NCI-H128 (cell line): ENCODE measurements around the gene ZCCHC8.
A peak's percentile ranks its signal among the peaks of the same experiment; 100 is the strongest.
"Not testable (repeated sequence)": the region's sequence is repeated elsewhere in the genome, so short reads cannot be mapped to it uniquely, and the experiment has no call there.

Experiments
- DNase-seq: peaks from one replicate; lab custom pipeline; 2025; ENCODE audit not compliant: unreplicated experiment; lab: John Stamatoyannopoulos, UW

The ZCCHC8 gene

GRCh38 chr12:122473543-122474323 is 27.0 kb downstream of the ZCCHC8 start:
- DNase-seq: no peak

GRCh38 chr12:122471324-122472226 is 29.2 kb downstream of the ZCCHC8 start:
- DNase-seq: peak; percentile 19

- DNase-seq: not testable (repeated sequence)
These were observed 30.2 kb downstream of the ZCCHC8 start for GRCh38 chr12:122470576-122470975.

- not testable (repeated sequence) for DNase-seq
These were observed 30.9 kb downstream of the ZCCHC8 start for GRCh38 chr12:122469856-122470255.

- no peak for DNase-seq
These were observed 32.7 kb downstream of the ZCCHC8 start for GRCh38 chr12:122467983-122468382.

GRCh38 chr12:122464317-122465042 is 36.3 kb downstream of the ZCCHC8 start:
- not testable (repeated sequence) for DNase-seq

- DNase-seq: no peak
These were observed 40.1 kb downstream of the ZCCHC8 start for GRCh38 chr12:122460641-122461040.

- DNase-seq: no peak
These were observed 40.7 kb downstream of the ZCCHC8 start for GRCh38 chr12:122460061-122460460.

GRCh38 chr12:122459211-122459610 is 41.5 kb downstream of the ZCCHC8 start:
- no peak for DNase-seq

GRCh38 chr12:122458105-122459035 is 42.4 kb downstream of the ZCCHC8 start:
- no peak for DNase-seq

- DNase-seq: no peak
These were observed 43.1 kb downstream of the ZCCHC8 start for GRCh38 chr12:122457627-122458026.

- DNase-seq: no peak
These were observed 46.0 kb downstream of the ZCCHC8 start for GRCh38 chr12:122454739-122455138.

GRCh38 chr12:122454250-122454721 is 46.4 kb downstream of the ZCCHC8 start:
- no peak for DNase-seq

- no peak for DNase-seq
These were observed 47.9 kb downstream of the ZCCHC8 start for GRCh38 chr12:122452701-122453285.

- no peak for DNase-seq
These were observed 51.4 kb downstream of the ZCCHC8 start for GRCh38 chr12:122449317-122449716.

- DNase-seq: not testable (repeated sequence)
These were observed 52.9 kb downstream of the ZCCHC8 start for GRCh38 chr12:122447825-122448224.

GRCh38 chr12:122446390-122446789 is 54.3 kb downstream of the ZCCHC8 start:
- DNase-seq: not testable (repeated sequence)

GRCh38 chr12:122444071-122444470 is 56.7 kb downstream of the ZCCHC8 start:
- not testable (repeated sequence) for DNase-seq

- DNase-seq: not testable (repeated sequence)
These were observed 61.9 kb downstream of the ZCCHC8 start for GRCh38 chr12:122438822-122439221.
